Central memory CD4-positive, alpha-beta T cell (primary cell): ENCODE measurements around the gene MRPS21.
A peak's percentile ranks its signal among the peaks of the same experiment; 100 is the strongest.
"Not testable (repeated sequence)": the region's sequence is repeated elsewhere in the genome, so short reads cannot be mapped to it uniquely, and the experiment has no call there.

ENCODE experiments used
- DNase-seq: peaks from one replicate; pipeline ENCODE4 v3.0.0; 2022

Gene MRPS21

GRCh38 chr1:150281758-150282557 is 11.7 kb upstream of the MRPS21 start, which contains the start of gene CIART:
Gene CIART, plus strand, starts transcription at chr1:150282554. Its CDS starts 714 bp downstream, at chr1:150283268.
- DNase-seq: peak; percentile 85

- no peak for DNase-seq
Observed at GRCh38 chr1:150282558-150282958, 11.1 kb upstream of the MRPS21 start.

GRCh38 chr1:150283260-150283659 is 10.4 kb upstream of the MRPS21 start:
- DNase-seq: no peak

- no peak for DNase-seq
Observed at GRCh38 chr1:150288382-150288781, 5.3 kb upstream of the MRPS21 start.

GRCh38 chr1:150288822-150289221 is 4.8 kb upstream of the MRPS21 start:
- no peak for DNase-seq

GRCh38 chr1:150295476-150295875 is 1.8 kb downstream of the MRPS21 start:
- DNase-seq: no peak

- no peak for DNase-seq
Observed at GRCh38 chr1:150299716-150300115, 6.1 kb downstream of the MRPS21 start.

- DNase-seq: no peak
Observed at GRCh38 chr1:150302338-150302737, 8.7 kb downstream of the MRPS21 start.

- no peak for DNase-seq
Observed at GRCh38 chr1:150302902-150303301, 9.2 kb downstream of the MRPS21 start.

- DNase-seq: not testable (repeated sequence)
Observed at GRCh38 chr1:150308585-150308984, 14.9 kb downstream of the MRPS21 start.

GRCh38 chr1:150309758-150310508 is 16.3 kb downstream of the MRPS21 start:
- no peak for DNase-seq

GRCh38 chr1:150311762-150312161 is 18.1 kb downstream of the MRPS21 start:
- DNase-seq: no peak

GRCh38 chr1:150314691-150315090 is 21.0 kb downstream of the MRPS21 start:
- not testable (repeated sequence) for DNase-seq

- no peak for DNase-seq
Observed at GRCh38 chr1:150320667-150320978, 27.0 kb downstream of the MRPS21 start.

GRCh38 chr1:150321826-150322166 is 28.1 kb downstream of the MRPS21 start:
- DNase-seq: peak; percentile 7

GRCh38 chr1:150322310-150322709 is 28.6 kb downstream of the MRPS21 start:
- DNase-seq: no peak

GRCh38 chr1:150332651-150333290 is 39.1 kb downstream of the MRPS21 start:
- DNase-seq: no peak

GRCh38 chr1:150346316-150346715 is 52.7 kb downstream of the MRPS21 start:
- no peak for DNase-seq

GRCh38 chr1:150352866-150353265 is 59.2 kb downstream of the MRPS21 start:
- no peak for DNase-seq
